PFSK-1 (cell line): ENCODE data around the gene POLR1B.

Source experiments
- FOXP2 ChIP-seq: optimal IDR thresholded peaks from 2 replicates; pipeline ENCODE3; 2011; ENCODE audit warnings: borderline replicate concordance, control low read depth, inconsistent platforms; ENCODE audit not compliant: insufficient read depth; ENCODE audit errors: extremely low read length, extremely low read depth
- POLR2AphosphoS5 ChIP-seq: IDR thresholded peaks from 2 replicates; pipeline ENCODE4 v1.6.1; 2012; ENCODE audit warnings: low read depth, mild to moderate bottlenecking, control low read depth, low read length, moderate library complexity
- REST ChIP-seq, 2 experiments: IDR thresholded peaks; 2 replicates each; pipeline versions ENCODE4 v1.6.1 to v1.8.0; 2011 to 2012; ENCODE audit warnings: low read depth in 2 of 2, low read length in 2 of 2, control low read depth in 1 of 2, inconsistent platforms in 1 of 2, mild to moderate bottlenecking in 1 of 2, moderate library complexity in 1 of 2; ENCODE audit not compliant: insufficient read depth in 1 of 2
- SIN3A ChIP-seq: IDR thresholded peaks from 2 replicates; pipeline ENCODE4 v1.6.1; 2012; ENCODE audit warnings: mild to moderate bottlenecking, low read length, moderate library complexity, borderline replicate concordance; ENCODE audit not compliant: insufficient read depth
- TAF1 ChIP-seq: IDR thresholded peaks from 2 replicates; pipeline ENCODE4 v1.6.1; 2012; ENCODE audit warnings: low read length, control low read depth, borderline replicate concordance; ENCODE audit not compliant: insufficient read depth

- TF ChIP-seq TAF1 (no peak), SIN3A (no peak), POLR2AphosphoS5 (peak; percentile 29; the same call in 1 of the 2 replicates), REST (IDR thresholded peaks at IDR 0.05; ENCODE audit: insufficient read depth in 1 of 2, low read depth in 2 of 2, low read length in 2 of 2) (no peak), FOXP2 (no peak)
Measured at GRCh38 chr2:112577756-112578155, 35.5 kb downstream of the POLR1B start.
